NCI-H2196 treated with DMSO at 0.1 percent for 48 hours (cell line): ENCODE results near the gene NCKAP5L.
"Not testable (repeated sequence)": the region's sequence is repeated elsewhere in the genome, so short reads cannot be mapped to it uniquely, and the experiment has no call there.

ENCODE experiments used
- DNase-seq: peaks from one replicate; lab custom pipeline; 2025; ENCODE audit not compliant: unreplicated experiment; lab: John Stamatoyannopoulos, UW

Gene NCKAP5L

GRCh38 chr12:49783917-49784676 is 44.1 kb downstream of the NCKAP5L start:
- peak; percentile 27 for DNase-seq

- DNase-seq = not testable (repeated sequence)
Measured at GRCh38 chr12:49780914-49781313, 47.3 kb downstream of the NCKAP5L start.

GRCh38 chr12:49779581-49779980 is 48.6 kb downstream of the NCKAP5L start:
- no peak for DNase-seq

- DNase-seq = peak; percentile 12
Measured at GRCh38 chr12:49777800-49778748, 50.1 kb downstream of the NCKAP5L start.

GRCh38 chr12:49777341-49777740 is 50.9 kb downstream of the NCKAP5L start:
- DNase-seq = no peak

- no peak for DNase-seq
Measured at GRCh38 chr12:49776858-49777257, 51.4 kb downstream of the NCKAP5L start.

- DNase-seq = peak; percentile 45
Measured at GRCh38 chr12:49776413-49776812, 51.8 kb downstream of the NCKAP5L start.

GRCh38 chr12:49773102-49773501 is 55.1 kb downstream of the NCKAP5L start:
- not testable (repeated sequence) for DNase-seq

- no peak for DNase-seq
Measured at GRCh38 chr12:49767333-49767732, 60.9 kb downstream of the NCKAP5L start.

GRCh38 chr12:49766115-49766455 is 62.1 kb downstream of the NCKAP5L start:
- no peak for DNase-seq

GRCh38 chr12:49764126-49764525 is 64.1 kb downstream of the NCKAP5L start:
- no peak for DNase-seq

- peak; percentile 8 for DNase-seq
Measured at GRCh38 chr12:49763006-49763591, 65.1 kb downstream of the NCKAP5L start.

GRCh38 chr12:49762468-49762847 is 65.8 kb downstream of the NCKAP5L start:
- no peak for DNase-seq

GRCh38 chr12:49761677-49762467 is 66.3 kb downstream of the NCKAP5L start:
- no peak for DNase-seq

- no peak for DNase-seq
Measured at GRCh38 chr12:49750996-49751393, 77.2 kb downstream of the NCKAP5L start.

- DNase-seq = no peak
Measured at GRCh38 chr12:49750027-49750995, 77.9 kb downstream of the NCKAP5L start.

GRCh38 chr12:49748800-49749199 is 79.4 kb downstream of the NCKAP5L start:
- DNase-seq = no peak

- DNase-seq = no peak
Measured at GRCh38 chr12:49748306-49748705, 79.9 kb downstream of the NCKAP5L start.

- no peak for DNase-seq
Measured at GRCh38 chr12:49744363-49744885, 83.8 kb downstream of the NCKAP5L start.
